Liver (tissue), 9 donors: ENCODE results near the gene KCNJ12. TPM values are rescaled to one million over a fixed set of nuclear protein-coding genes. Genes with fewer than 3 reads are reported as not detected.
"Not testable (repeated sequence)": the region's sequence is repeated elsewhere in the genome, so short reads cannot be mapped to it uniquely, and the experiment has no call there.

Experiments
- DNase-seq: peaks from one replicate; pipeline ENCODE4 v3.0.0-alpha.2; 2017; ENCODE audit warnings: low spot score
- H3K27ac ChIP-seq, 2 donors: one replicate each; pipeline ENCODE4 v1.7.0; 2013; ENCODE audit warnings: inconsistent platforms in 2 of 2, low read length in 2 of 2, control low read depth in 1 of 2, low read depth in 1 of 2, mild to moderate bottlenecking in 1 of 2
- H3K27me3 ChIP-seq, 4 donors: one replicate each; pipeline versions ENCODE4 v1.6.1 to v1.7.0; 2013; ENCODE audit warnings: low read length in 3 of 4, inconsistent platforms in 1 of 4, mild to moderate bottlenecking in 1 of 4, moderate library complexity in 1 of 4; ENCODE audit not compliant: control insufficient read depth in 4 of 4, insufficient read depth in 4 of 4
- H3K36me3 ChIP-seq, 4 donors: one replicate each; pipeline versions ENCODE4 v1.6.1 to v1.7.0; 2013; ENCODE audit warnings: low read length in 3 of 4, mild to moderate bottlenecking in 3 of 4, low read depth in 1 of 4, moderate library complexity in 1 of 4; ENCODE audit not compliant: control insufficient read depth in 4 of 4, insufficient read depth in 3 of 4
- H3K4me1 ChIP-seq, 4 donors: one replicate each; pipeline versions ENCODE4 v1.6.1 to v1.7.0; 2013; ENCODE audit warnings: low read length in 3 of 4, mild to moderate bottlenecking in 3 of 4, moderate library complexity in 1 of 4; ENCODE audit not compliant: control insufficient read depth in 4 of 4, insufficient read depth in 4 of 4
- H3K4me3 ChIP-seq, 3 donors: one replicate each; pipeline versions ENCODE4 v1.6.1 to v1.7.0; 2013; ENCODE audit warnings: low read length in 3 of 3, control low read depth in 1 of 3, low read depth in 1 of 3, mild to moderate bottlenecking in 1 of 3
- H3K9ac ChIP-seq, 2 donors: one replicate each; pipeline ENCODE4 v1.7.0; 2013; ENCODE audit warnings: low read length in 2 of 2, mild to moderate bottlenecking in 2 of 2, moderate library complexity in 2 of 2, control low read depth in 1 of 2, low read depth in 1 of 2
- H3K9me3 ChIP-seq, 4 donors: one replicate each; pipeline versions ENCODE4 v1.6.1 to v1.7.0; 2013; ENCODE audit warnings: low read length in 3 of 4; ENCODE audit not compliant: control insufficient read depth in 4 of 4
- EGR1 ChIP-seq, 2 donors: IDR thresholded peaks; 2 replicates each; pipeline ENCODE4 v1.6.1; 2016 to 2018; ENCODE audit warnings: antibody characterized with exemption in 2 of 2, low read depth in 2 of 2
- FOXA1 ChIP-seq: IDR thresholded peaks from 2 replicates; pipeline ENCODE4 v1.6.1; 2016; ENCODE audit warnings: antibody characterized with exemption
- FOXA2 ChIP-seq: IDR thresholded peaks from 2 replicates; pipeline ENCODE4 v1.6.1; 2016; ENCODE audit warnings: antibody characterized with exemption
- GABPA ChIP-seq, 2 donors: IDR thresholded peaks in 1 of 2; conservative IDR thresholded peaks in 1 of 2; 2 replicates each; pipeline ENCODE4 v1.6.1; 2016; ENCODE audit warnings: antibody characterized with exemption in 2 of 2, mild to moderate bottlenecking in 1 of 2, moderate library complexity in 1 of 2
- HNF4A ChIP-seq, 2 donors: conservative IDR thresholded peaks; 2 replicates each; pipeline ENCODE4 v1.6.1; 2016; ENCODE audit warnings: antibody characterized with exemption in 2 of 2, mild to moderate bottlenecking in 2 of 2
- JUND ChIP-seq, 2 donors: IDR thresholded peaks; 2 replicates each; pipeline ENCODE4 v1.6.1; 2016; ENCODE audit warnings: antibody characterized with exemption in 2 of 2
- RAD21 ChIP-seq, 2 donors: IDR thresholded peaks; 2 replicates each; pipeline ENCODE4 v1.6.1; 2016; ENCODE audit warnings: antibody characterized with exemption in 2 of 2, mild to moderate bottlenecking in 2 of 2
- SP1 ChIP-seq: IDR thresholded peaks from 2 replicates; pipeline ENCODE4 v1.6.1; 2018; ENCODE audit warnings: antibody characterized with exemption, mild to moderate bottlenecking
- WGBS: extraction: QIAGEN DNeasy Blood & Tissue Kit; methylation state at CpG from one replicate; pipeline ENCODE4 v1.1.7; 2013; 5-methylcytosine and 5-hydroxymethylcytosine counted together
- polyA plus RNA-seq, 2 donors: library from polyadenylated mRNA; stranded (reverse) in 1 of 2; unstranded in 1 of 2; fragments of 200-250 nt in 1 of 2; fragments of >200 nt in 1 of 2; fragmentation: Nextera tagmentation in 1 of 2; extraction: Ambion mirVana in 1 of 2; gene quantifications; one replicate each; pipeline versions ENCODE4 v1.2.1 to v1.2.3, GENCODE V29; 2013 to 2015
- total RNA-seq, 2 donors: library from RNA; depleted of rRNA; stranded (reverse); fragments of >200 nt; gene quantifications; one replicate each; pipeline ENCODE4 v1.2.3, GENCODE V29; 2014
- TF ChIP-seq, protein P1 (sequence below): fragments of 150-350 bp; IDR thresholded peaks from 2 replicates; pipeline ENCODE4 v1.5.1; 2017; ENCODE audit warnings: improper control_type of control experiment, low read depth, low read length; ENCODE audit not compliant: missing input control
- TF ChIP-seq, protein P2 (sequence below): IDR thresholded peaks from 2 replicates; pipeline ENCODE4 v1.6.1; 2016; ENCODE audit warnings: antibody characterized with exemption
- TF ChIP-seq, protein P3 (sequence below): IDR thresholded peaks from 2 replicates; pipeline ENCODE4 v1.6.1; 2016; ENCODE audit warnings: antibody characterized with exemption
- TF ChIP-seq, protein P4 (sequence below): IDR thresholded peaks from 2 replicates; pipeline ENCODE4 v1.6.1; 2016; ENCODE audit warnings: antibody characterized with exemption
- donor health status: healthy.
- donor health status: healthy.
- donor health status: healthy.
- donor health status: healthy.
- donor health status: healthy.

The KCNJ12 gene
- total and polyA plus RNA-seq, 4 donors: 0.25 to 0.67 (median 0.38) TPM

DNA sequence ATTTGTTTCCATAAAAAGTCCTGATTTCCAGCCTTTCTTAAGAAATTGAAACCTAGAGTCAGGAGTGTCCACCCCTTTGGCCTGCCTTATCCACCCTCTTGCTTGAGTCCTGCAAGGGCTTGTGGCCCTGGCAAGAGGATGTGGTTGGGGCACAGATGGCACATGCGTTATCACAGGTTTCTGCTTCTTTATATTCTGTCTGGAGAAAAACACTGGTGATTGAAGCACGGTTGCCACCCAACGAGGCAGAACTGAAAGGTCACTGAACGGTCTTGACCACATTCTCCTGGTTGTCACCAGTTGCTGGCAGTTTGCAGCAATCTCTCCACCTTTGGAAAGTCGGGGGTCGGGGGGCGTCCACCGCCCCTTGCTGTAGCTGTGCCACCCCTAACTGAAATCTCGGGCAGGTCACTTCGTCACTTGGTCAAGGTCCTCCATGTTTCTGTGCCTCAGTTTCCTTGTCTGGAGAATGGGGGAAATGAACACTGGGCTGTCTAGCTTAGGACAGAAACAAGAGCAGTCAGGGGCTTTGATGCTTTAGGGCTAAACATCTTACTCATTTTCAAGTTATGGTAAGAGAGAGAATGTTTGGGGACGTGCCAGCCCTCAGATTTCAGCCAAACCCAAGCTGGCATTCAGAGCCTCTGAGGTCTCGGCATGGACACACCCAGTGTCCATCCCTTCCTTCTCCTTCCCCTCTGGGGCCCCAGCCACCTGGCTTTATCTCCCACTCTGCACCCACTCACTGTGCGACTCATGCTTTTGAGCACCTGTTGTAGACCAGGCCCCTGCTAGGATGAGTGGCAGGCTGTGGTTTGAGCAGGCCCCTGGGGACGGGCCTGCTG lies 27.9 kb upstream of the KCNJ12 start:
- not testable (repeated sequence) for H3K36me3 ChIP-seq, H3K4me3 ChIP-seq, H3K9me3 ChIP-seq, H3K27me3 ChIP-seq, H3K27ac ChIP-seq, H3K9ac ChIP-seq, DNase-seq, H3K4me1 ChIP-seq
- 83% methylated on average over 9 of the region's 14 CpGs for WGBS

DNA sequence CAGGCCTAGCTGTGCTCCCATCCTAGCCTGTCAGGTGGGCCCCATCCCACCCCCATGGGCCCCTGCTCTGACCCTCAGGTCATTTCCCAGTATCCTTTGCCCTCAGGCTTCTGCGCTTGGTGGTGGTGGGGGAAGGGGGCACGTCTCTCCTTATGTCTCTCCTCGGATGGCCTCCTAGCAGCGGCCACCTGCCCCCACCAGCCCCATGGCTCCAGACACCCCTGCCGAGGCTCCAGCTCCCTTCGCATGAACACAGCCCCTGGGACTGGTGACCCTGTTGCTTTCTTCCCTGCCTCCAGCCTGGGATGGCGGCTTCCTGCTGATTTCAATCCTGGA lies 27.3 kb upstream of the KCNJ12 start:
- not testable (repeated sequence) for H3K36me3 ChIP-seq, DNase-seq, H3K9ac ChIP-seq, H3K27me3 ChIP-seq, H3K4me3 ChIP-seq, H3K9me3 ChIP-seq, H3K27ac ChIP-seq, H3K4me1 ChIP-seq
- 80% methylated on average over 5 of the region's 7 CpGs for WGBS

DNA sequence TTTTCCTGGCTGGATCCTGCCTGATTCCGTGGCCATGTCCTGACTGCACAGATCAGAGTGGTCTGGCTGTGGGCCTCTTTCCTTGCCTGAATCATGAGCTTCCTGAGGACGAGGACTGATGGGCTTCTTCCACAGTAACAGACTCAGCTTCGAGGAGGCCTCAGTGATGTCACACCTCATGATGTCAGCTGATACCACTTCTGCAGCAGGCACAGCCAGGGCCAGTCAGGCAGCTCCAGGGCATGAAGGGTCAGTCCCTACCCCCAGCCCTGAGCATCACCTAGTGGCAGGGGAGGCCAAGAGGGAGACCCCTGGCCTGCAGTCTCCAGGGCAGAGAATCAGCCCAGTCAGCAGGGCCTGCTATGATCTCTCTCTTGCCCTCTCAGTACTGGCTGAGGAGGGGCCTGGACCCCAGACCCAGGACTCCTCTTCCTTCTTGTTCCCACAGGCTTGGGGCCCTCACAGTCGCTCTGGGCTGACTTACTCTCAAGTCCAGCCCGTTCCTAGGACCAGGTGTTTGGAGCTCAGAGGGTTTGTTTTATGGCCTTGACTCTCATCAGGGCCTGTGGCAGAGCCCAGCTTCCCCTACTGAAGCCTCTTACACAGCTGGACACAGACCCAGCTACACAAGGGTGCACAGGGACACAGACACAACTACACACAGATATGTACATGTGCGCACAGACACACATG lies 26.7 kb upstream of the KCNJ12 start:
- H3K27me3 ChIP-seq, H3K36me3 ChIP-seq, DNase-seq, H3K27ac ChIP-seq, H3K4me3 ChIP-seq, H3K4me1 ChIP-seq, H3K9ac ChIP-seq, H3K9me3 ChIP-seq: not testable (repeated sequence)
- WGBS: 82% methylated on average over 5 of the region's 6 CpGs

DNA sequence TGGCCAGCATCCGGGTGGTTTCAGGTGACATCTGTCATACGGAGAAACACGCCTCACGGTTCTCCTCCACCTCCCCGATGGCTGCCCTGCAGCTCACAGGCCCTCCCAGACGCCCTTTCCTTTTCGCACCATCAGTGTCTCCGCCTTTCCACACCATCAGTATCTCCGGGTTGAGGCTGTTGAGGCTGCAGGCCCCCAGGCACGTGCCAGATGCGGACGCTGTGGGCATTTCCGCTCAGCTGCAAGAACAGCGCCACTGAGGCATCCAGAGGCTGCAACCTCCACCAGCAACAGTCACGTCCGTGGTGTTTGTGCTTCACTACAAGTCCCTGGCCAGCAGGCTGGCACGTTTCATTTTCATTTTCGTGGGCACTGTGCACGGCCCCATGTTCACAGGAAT lies 25.7 kb upstream of the KCNJ12 start:
- H3K9me3 ChIP-seq, H3K4me3 ChIP-seq, H3K27me3 ChIP-seq, H3K36me3 ChIP-seq, H3K9ac ChIP-seq, H3K4me1 ChIP-seq, DNase-seq, H3K27ac ChIP-seq: not testable (repeated sequence)
- WGBS: 80% methylated on average over 19 of the region's 19 CpGs

DNA sequence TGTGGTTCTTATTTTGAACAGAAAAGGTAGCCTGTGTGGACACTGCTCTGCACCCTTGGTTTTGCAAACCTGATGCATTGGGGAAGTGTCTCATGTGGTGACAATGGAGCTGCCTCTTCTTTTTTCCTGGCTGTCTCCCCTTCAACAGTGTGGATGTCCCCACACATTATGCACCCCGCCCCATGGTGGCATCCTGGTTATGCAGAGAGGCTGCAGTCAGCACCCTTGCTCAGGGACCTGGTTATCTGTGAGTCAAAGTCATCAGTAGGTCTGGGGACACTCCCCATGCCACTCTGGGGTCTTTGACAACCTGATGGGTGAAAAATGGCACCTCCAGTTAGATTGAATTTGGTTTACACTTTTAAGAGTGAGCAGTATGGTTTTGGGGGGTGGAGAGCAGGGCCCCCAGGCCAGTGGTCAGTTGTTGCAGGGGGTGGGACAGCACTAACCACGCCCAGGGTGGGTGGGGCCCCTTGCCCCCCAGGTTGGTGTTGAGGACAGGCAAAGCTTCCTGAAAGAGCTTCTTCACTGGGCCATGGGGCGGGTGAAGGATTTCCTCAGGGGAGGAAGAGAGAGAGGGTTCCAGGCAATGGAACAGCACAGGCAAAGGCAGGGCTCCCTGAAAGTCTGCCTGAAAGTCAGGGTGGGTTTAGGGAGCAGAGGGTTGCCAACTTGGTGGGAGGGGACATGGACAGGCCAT lies 24.6 kb upstream of the KCNJ12 start:
- WGBS: 65% methylated on average over 3 of the region's 3 CpGs
- Histone ChIP-seq H3K4me1 (no peaks in the 10 kb centered on the region), H3K9ac (no peak overlapping the region), H3K9me3 (no peaks in the 10 kb centered on the region), H3K27me3 (no peaks in the 10 kb centered on the region), H3K36me3 (no peaks in the 10 kb centered on the region), H3K4me3 (no peak overlapping the region), H3K27ac (no peak overlapping the region)
- DNase-seq: no peak
- TF ChIP-seq SP1 (no peak), EGR1 (IDR thresholded peaks at IDR 0.05; ENCODE audit: low read depth in 2 of 2) (no peak), HNF4A (conservative IDR thresholded peaks at IDR 0.05) (no peak), GABPA (IDR thresholded peaks at IDR 0.05 in 1 of 2, conservative IDR thresholded peaks at IDR 0.05 in 1 of 2) (no peak), FOXA1 (no peak), RAD21 (IDR thresholded peaks at IDR 0.05) (no peak), FOXA2 (no peak), JUND (IDR thresholded peaks at IDR 0.05) (no peak)
- TF ChIP-seq, protein P1, sequence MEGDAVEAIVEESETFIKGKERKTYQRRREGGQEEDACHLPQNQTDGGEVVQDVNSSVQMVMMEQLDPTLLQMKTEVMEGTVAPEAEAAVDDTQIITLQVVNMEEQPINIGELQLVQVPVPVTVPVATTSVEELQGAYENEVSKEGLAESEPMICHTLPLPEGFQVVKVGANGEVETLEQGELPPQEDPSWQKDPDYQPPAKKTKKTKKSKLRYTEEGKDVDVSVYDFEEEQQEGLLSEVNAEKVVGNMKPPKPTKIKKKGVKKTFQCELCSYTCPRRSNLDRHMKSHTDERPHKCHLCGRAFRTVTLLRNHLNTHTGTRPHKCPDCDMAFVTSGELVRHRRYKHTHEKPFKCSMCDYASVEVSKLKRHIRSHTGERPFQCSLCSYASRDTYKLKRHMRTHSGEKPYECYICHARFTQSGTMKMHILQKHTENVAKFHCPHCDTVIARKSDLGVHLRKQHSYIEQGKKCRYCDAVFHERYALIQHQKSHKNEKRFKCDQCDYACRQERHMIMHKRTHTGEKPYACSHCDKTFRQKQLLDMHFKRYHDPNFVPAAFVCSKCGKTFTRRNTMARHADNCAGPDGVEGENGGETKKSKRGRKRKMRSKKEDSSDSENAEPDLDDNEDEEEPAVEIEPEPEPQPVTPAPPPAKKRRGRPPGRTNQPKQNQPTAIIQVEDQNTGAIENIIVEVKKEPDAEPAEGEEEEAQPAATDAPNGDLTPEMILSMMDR: no peak
- TF ChIP-seq, protein P2, sequence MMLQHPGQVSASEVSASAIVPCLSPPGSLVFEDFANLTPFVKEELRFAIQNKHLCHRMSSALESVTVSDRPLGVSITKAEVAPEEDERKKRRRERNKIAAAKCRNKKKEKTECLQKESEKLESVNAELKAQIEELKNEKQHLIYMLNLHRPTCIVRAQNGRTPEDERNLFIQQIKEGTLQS: no peak
- TF ChIP-seq, protein P3, sequence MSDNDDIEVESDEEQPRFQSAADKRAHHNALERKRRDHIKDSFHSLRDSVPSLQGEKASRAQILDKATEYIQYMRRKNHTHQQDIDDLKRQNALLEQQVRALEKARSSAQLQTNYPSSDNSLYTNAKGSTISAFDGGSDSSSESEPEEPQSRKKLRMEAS: no peak
- TF ChIP-seq, protein P4, sequence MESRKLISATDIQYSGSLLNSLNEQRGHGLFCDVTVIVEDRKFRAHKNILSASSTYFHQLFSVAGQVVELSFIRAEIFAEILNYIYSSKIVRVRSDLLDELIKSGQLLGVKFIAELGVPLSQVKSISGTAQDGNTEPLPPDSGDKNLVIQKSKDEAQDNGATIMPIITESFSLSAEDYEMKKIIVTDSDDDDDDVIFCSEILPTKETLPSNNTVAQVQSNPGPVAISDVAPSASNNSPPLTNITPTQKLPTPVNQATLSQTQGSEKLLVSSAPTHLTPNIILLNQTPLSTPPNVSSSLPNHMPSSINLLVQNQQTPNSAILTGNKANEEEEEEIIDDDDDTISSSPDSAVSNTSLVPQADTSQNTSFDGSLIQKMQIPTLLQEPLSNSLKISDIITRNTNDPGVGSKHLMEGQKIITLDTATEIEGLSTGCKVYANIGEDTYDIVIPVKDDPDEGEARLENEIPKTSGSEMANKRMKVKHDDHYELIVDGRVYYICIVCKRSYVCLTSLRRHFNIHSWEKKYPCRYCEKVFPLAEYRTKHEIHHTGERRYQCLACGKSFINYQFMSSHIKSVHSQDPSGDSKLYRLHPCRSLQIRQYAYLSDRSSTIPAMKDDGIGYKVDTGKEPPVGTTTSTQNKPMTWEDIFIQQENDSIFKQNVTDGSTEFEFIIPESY: no peak
